SK-N-SH (cell line): ENCODE results near the gene DCDC1. TPM values are rescaled to one million over a fixed set of nuclear protein-coding genes. Genes with fewer than 3 reads are reported as not detected.

Source experiments
- CTCF ChIA-PET: fragments of 300-600, 350-600 bp; formaldehyde crosslinking; extraction: SDS; loops from one replicate; lab custom pipeline; 2021; lab: Yijun Ruan, JAX
- POLR2A ChIA-PET: fragments of 350-600 bp; sonication (Branson Sonifier 250); formaldehyde crosslinking; extraction: SDS; loops from one replicate; lab custom pipeline; 2020; ENCODE audit warnings: antibody characterized with exemption, inconsistent platforms; lab: Yijun Ruan, JAX
- DNase-seq: peaks from one replicate; pipeline ENCODE4 v3.0.0; 2012
- H2AFZ ChIP-seq: fragments of 200-600 bp; sonication (generic); 2 replicates; pipeline ENCODE4 v1.8.1; 2016; ENCODE audit warnings: antibody characterized with exemption, mild to moderate bottlenecking, low read depth
- H3F3A ChIP-seq: fragments of 200-600 bp; sonication (generic); replicated peaks from 2 replicates; pipeline ENCODE3; 2016; ENCODE audit warnings: antibody characterized with exemption, mild to moderate bottlenecking; ENCODE audit not compliant: insufficient read depth
- H3K27ac ChIP-seq, 2 experiments: fragments of 200-500 bp in 1 of 2; fragments of 200-600 bp in 1 of 2; sonication (Bioruptor generic) in 1 of 2; sonication (generic), shearing (Covaris generic) in 1 of 2; 2 replicates each; pipeline versions ENCODE4 v1.5.1 to v1.6.1; 2014 to 2016; ENCODE audit warnings: low read depth in 2 of 2, inconsistent platforms in 1 of 2, low read length in 1 of 2, mild to moderate bottlenecking in 1 of 2, mixed read lengths in 1 of 2
- H3K27me3 ChIP-seq: fragments of 200-600 bp; sonication (generic), shearing (Covaris generic); 2 replicates; pipeline ENCODE4 v1.6.1; 2016; ENCODE audit warnings: mixed run types; ENCODE audit not compliant: insufficient read depth
- H3K36me3 ChIP-seq, 2 experiments: fragments of 200-500 bp in 1 of 2; fragments of 200-600 bp in 1 of 2; sonication (Bioruptor generic) in 1 of 2; sonication (generic) in 1 of 2; replicated peaks in 1 of 2; 2 replicates each; pipeline versions ENCODE3 to v1.5.1; 2014 to 2016; ENCODE audit warnings: low read length in 1 of 2, mild to moderate bottlenecking in 1 of 2; ENCODE audit not compliant: insufficient read depth in 2 of 2, control insufficient read depth in 1 of 2
- H3K4me1 ChIP-seq, 2 experiments: fragments of 200-500 bp in 1 of 2; fragments of 200-600 bp in 1 of 2; sonication (Bioruptor generic) in 1 of 2; sonication (generic), shearing (Covaris generic) in 1 of 2; 2 replicates each; pipeline versions ENCODE4 v1.5.1 to v1.6.1; 2014 to 2016; ENCODE audit warnings: low read depth in 1 of 2, low read length in 1 of 2, mixed run types in 1 of 2; ENCODE audit not compliant: insufficient read depth in 2 of 2, control insufficient read depth in 1 of 2
- H3K4me2 ChIP-seq: fragments of 200-600 bp; sonication (generic), shearing (Covaris generic); 2 replicates; pipeline ENCODE4 v1.6.1; 2017; ENCODE audit warnings: mixed run types
- H3K4me3 ChIP-seq, 2 experiments: fragments of 200-500 bp in 1 of 2; fragments of 200-600 bp in 1 of 2; sonication (Bioruptor generic) in 1 of 2; sonication (generic), shearing (Covaris generic) in 1 of 2; 2 replicates each; pipeline versions ENCODE4 v1.5.1 to v1.8.1; 2014 to 2016; ENCODE audit warnings: low read depth in 2 of 2, inconsistent platforms in 1 of 2, low read length in 1 of 2, mild to moderate bottlenecking in 1 of 2, mixed read lengths in 1 of 2, moderate library complexity in 1 of 2
- H3K79me2 ChIP-seq: fragments of 200-600 bp; sonication (generic); 2 replicates; pipeline ENCODE4 v1.8.1; 2017; ENCODE audit warnings: mild to moderate bottlenecking; ENCODE audit not compliant: insufficient read depth
- H3K9ac ChIP-seq: fragments of 200-600 bp; sonication (generic); 2 replicates; pipeline ENCODE4 v1.6.1; 2017; ENCODE audit warnings: mixed run types
- H3K9me2 ChIP-seq: fragments of 200-600 bp; sonication (generic); 2 replicates; pipeline ENCODE4 v1.6.1; 2017; ENCODE audit warnings: mixed run types
- H3K9me3 ChIP-seq: fragments of 200-600 bp; sonication (generic); 2 replicates; pipeline ENCODE4 v1.6.1; 2017; ENCODE audit warnings: mixed run types, mild to moderate bottlenecking, moderate library complexity
- H4K20me1 ChIP-seq: fragments of 200-600 bp; sonication (generic); 2 replicates; pipeline ENCODE4 v1.6.1; 2017; ENCODE audit warnings: mild to moderate bottlenecking, mixed run types; ENCODE audit not compliant: insufficient read depth
- CTCF ChIP-seq: fragments of 200-600 bp; sonication (generic); IDR thresholded peaks from 2 replicates; pipeline ENCODE4 v1.6.1; 2017; ENCODE audit warnings: antibody characterized with exemption, mild to moderate bottlenecking, moderate library complexity
- ELF1 ChIP-seq: IDR thresholded peaks from 2 replicates; pipeline ENCODE4 v1.4.0; 2012
- EP300 ChIP-seq, 2 experiments: IDR thresholded peaks; 2 replicates each; pipeline versions ENCODE4 v1.4.0 to v1.6.1; 2012; ENCODE audit warnings: borderline replicate concordance in 1 of 2, low read depth in 1 of 2, low read length in 1 of 2
- GATA2 ChIP-seq: sonication (generic); formaldehyde crosslinking; IDR thresholded peaks from 2 replicates; pipeline ENCODE4 v1.5.0; 2020; ENCODE audit warnings: mild to moderate bottlenecking, missing genetic modification reagents
- RAD21 ChIP-seq: IDR thresholded peaks from 2 replicates; pipeline ENCODE4 v1.6.1; 2012; ENCODE audit warnings: mild to moderate bottlenecking, low read length
- RFX5 ChIP-seq: IDR thresholded peaks from 2 replicates; pipeline ENCODE4 v1.6.1; 2012; ENCODE audit warnings: mild to moderate bottlenecking, improper control_type of control experiment, low read length
- SIN3A ChIP-seq: IDR thresholded peaks from 2 replicates; pipeline ENCODE4 v1.6.1; 2012; ENCODE audit warnings: low read depth, mild to moderate bottlenecking, low read length, moderate library complexity, borderline replicate concordance
- TAF1 ChIP-seq: IDR thresholded peaks from 2 replicates; pipeline ENCODE4 v1.6.1; 2012; ENCODE audit warnings: low read depth, mild to moderate bottlenecking, low read length, moderate library complexity, borderline replicate concordance
- TEAD4 ChIP-seq: IDR thresholded peaks from 2 replicates; pipeline ENCODE4 v1.4.0; 2012; ENCODE audit warnings: mild to moderate bottlenecking, borderline replicate concordance; ENCODE audit not compliant: insufficient read depth
- YY1 ChIP-seq: IDR thresholded peaks from 2 replicates; pipeline ENCODE4 v1.4.0; 2012; ENCODE audit warnings: low read depth, mild to moderate bottlenecking
- WGBS: methylation state at CpG from one replicate; pipeline ENCODE4 v1.1.6; 2017; ENCODE audit warnings: low lambda C conversion rate; 5-methylcytosine and 5-hydroxymethylcytosine counted together
- polyA plus RNA-seq, 3 experiments: library from polyadenylated mRNA; depleted of rRNA; stranded (reverse); fragments of >200 nt; gene quantifications; 2 replicates each; pipeline ENCODE4 v1.2.3, GENCODE V29; 2012

DCDC1 gene
- polyA plus RNA-seq, 1 of the 3 experiments (the other 2 are of a cell fraction): 0.12 TPM

- Histone ChIP-seq H3F3A (no peaks in the 10 kb centered on the region), H2AFZ (no peak overlapping the region), H3K79me2 (no peaks in the 10 kb centered on the region), H3K27me3 (no peaks in the 10 kb centered on the region), H3K4me3 (no peak overlapping the region), H4K20me1 (no peaks in the 10 kb centered on the region), H3K9me3 (no peaks in the 10 kb centered on the region), H3K4me2 (no peak overlapping the region), H3K4me1 (peaks cover 0 to 19% of the 10 kb centered on the region in 2 experiments; a peak in 2 of 4 replicates), H3K27ac (no peak overlapping the region), H3K9ac (no peak overlapping the region), H3K36me3 (no peaks in the 10 kb centered on the region), H3K9me2 (no peaks in the 10 kb centered on the region)
- WGBS: 15% methylated on average over 4 of the region's 4 CpGs
- no peak for DNase-seq
- TF ChIP-seq GATA2 (peak; percentile 52), TAF1 (no peak)
- POLR2A ChIA-PET: interaction anchor here (1.1 kb wide), 1 partner anchor 41 kb away, joined by 4 read pairs; no protein-coding TSS in a partner anchor
- CTCF ChIA-PET: interaction anchor here (0.8 kb wide), 1 partner anchor 98 kb away, joined by 4 read pairs; no protein-coding TSS in a partner anchor
Observed at GRCh38 chr11:30815619-30816018, 553.9 kb downstream of the DCDC1 start.

GRCh38 chr11:30814737-30815136 is 554.8 kb downstream of the DCDC1 start:
- POLR2A ChIA-PET: no interaction called here
- no peaks in the 10 kb centered on the region for H3K36me3 ChIP-seq
- CTCF ChIA-PET: no interaction called here
- H4K20me1 ChIP-seq: no peaks in the 10 kb centered on the region
- no peak overlapping the region for H3K27ac ChIP-seq
- peaks cover 0 to 19% of the 10 kb centered on the region in 2 experiments; a peak in 2 of 4 replicates for H3K4me1 ChIP-seq
- 17% methylated on average over 1 of the region's 1 CpG for WGBS
- no peaks in the 10 kb centered on the region for H3K79me2 ChIP-seq
- no peaks in the 10 kb centered on the region for H3K9me2 ChIP-seq
- no peak for DNase-seq
- TF ChIP-seq RFX5: no peak
- TF ChIP-seq EP300 (IDR thresholded peaks at IDR 0.05; ENCODE audit: borderline replicate concordance in 1 of 2, low read depth in 1 of 2, low read length in 1 of 2): no peak
- TF ChIP-seq YY1: no peak
- TF ChIP-seq TEAD4: no peak
- TF ChIP-seq RAD21: no peak
- no peak for TF ChIP-seq GATA2
- no peak for TF ChIP-seq SIN3A
- no peak for TF ChIP-seq CTCF
- no peak for TF ChIP-seq ELF1
- no peak overlapping the region for H3K9ac ChIP-seq
- no peak overlapping the region for H3K4me2 ChIP-seq
- H3F3A ChIP-seq: no peaks in the 10 kb centered on the region
- no peaks in the 10 kb centered on the region for H3K9me3 ChIP-seq
- no peak overlapping the region for H3K4me3 ChIP-seq
- H3K27me3 ChIP-seq: no peaks in the 10 kb centered on the region
- H2AFZ ChIP-seq: no peak overlapping the region

Other genes with a start within 250 kb of the DCDC1 start
- 6.2 and 8.8 TPM in 2 replicates for gene DNAJC24, start 121 bp upstream of the DCDC1 start, polyA plus RNA-seq (2012; rRNA removed)
- 29.2 and 40.9 TPM in 2 replicates for gene IMMP1L, start 139.9 kb upstream of the DCDC1 start, polyA plus RNA-seq (2012; rRNA removed)
- gene ELP4, start 140.0 kb upstream of the DCDC1 start, polyA plus RNA-seq (2012; rRNA removed): 7.0 and 8.3 TPM in 2 replicates